WTC11 (cell line): ENCODE results near the gene RAB3A. TPM values are rescaled to one million over a fixed set of nuclear protein-coding genes. Genes with fewer than 3 reads are reported as not detected.

Experiments used
- ATAC-seq: fragments of 200-7000 bp; cut with Tn5 transposase; 2 replicates; pipeline ENCODE4 v1.10.0; 2021; ENCODE audit warnings: mild to moderate bottlenecking, moderate library complexity
- CTCF ChIA-PET: fragments of 300-600 bp; sonication (Branson Sonifier 250); formaldehyde crosslinking; loops from one replicate; lab custom pipeline; 2021; ENCODE audit warnings: antibody characterized with exemption; lab: Charles Lee
- POLR2A ChIA-PET: fragments of 350-600 bp; sonication (Branson Sonifier 250); formaldehyde crosslinking; loops from one replicate; lab custom pipeline; 2021; ENCODE audit warnings: antibody characterized with exemption; lab: Charles Lee
- DNase-seq: peaks from one replicate; pipeline ENCODE4 v3.0.0; 2021; ENCODE audit warnings: low spot score
- H3K27ac Mint-ChIP-seq: 2 replicates; pipeline ENCODE4 v1.8.0; 2021; ENCODE audit warnings: mixed read lengths
- H3K27me3 Mint-ChIP-seq: 2 replicates; pipeline ENCODE4 v1.8.0; 2021; ENCODE audit warnings: low read depth, mild to moderate bottlenecking, moderate library complexity, mixed read lengths
- H3K36me3 Mint-ChIP-seq: 2 replicates; pipeline ENCODE4 v1.8.0; 2021; ENCODE audit warnings: mixed read lengths
- H3K4me1 Mint-ChIP-seq: 2 replicates; pipeline ENCODE4 v1.8.0; 2022; ENCODE audit warnings: mixed read lengths
- H3K4me3 Mint-ChIP-seq: 2 replicates; pipeline ENCODE4 v1.8.0; 2021; ENCODE audit warnings: mild to moderate bottlenecking, moderate library complexity, mixed read lengths
- H3K9me3 Mint-ChIP-seq: 2 replicates; pipeline ENCODE4 v1.8.0; 2021; ENCODE audit warnings: mixed read lengths
- ELF4 ChIP-seq: sonication (generic); formaldehyde crosslinking; IDR thresholded peaks from 2 replicates; pipeline ENCODE4 v1.8.1; 2022; ENCODE audit warnings: low read depth, mild to moderate bottlenecking, moderate library complexity, missing genetic modification reagents
- IRF2 ChIP-seq: sonication (generic); formaldehyde crosslinking; IDR thresholded peaks from 2 replicates; pipeline ENCODE4 v1.8.0; 2022; ENCODE audit warnings: low read depth, missing genetic modification reagents, borderline replicate concordance
- JAZF1 ChIP-seq: fragments of 250-450 bp; sonication (Bioruptor Pico); IDR thresholded peaks from 2 replicates; pipeline ENCODE4 v1.9.0; 2021; ENCODE audit warnings: moderate library complexity, mild to moderate bottlenecking, inconsistent platforms
- SP1 ChIP-seq: sonication (generic); formaldehyde crosslinking; conservative IDR thresholded peaks from 2 replicates; pipeline ENCODE4 v1.8.1; 2022; ENCODE audit warnings: missing genetic modification reagents
- ZNF121 ChIP-seq: sonication (generic); formaldehyde crosslinking; IDR thresholded peaks from 2 replicates; pipeline ENCODE4 v1.8.0; 2023; ENCODE audit warnings: missing genetic modification reagents
- total RNA-seq: library from RNA; stranded (reverse); gene quantifications from 3 replicates; pipeline ENCODE4 v1.2.3, GENCODE V29; 2021
- TF ChIP-seq, protein P1 (sequence below): sonication (generic); formaldehyde crosslinking; IDR thresholded peaks from 2 replicates; pipeline ENCODE4 v1.8.0; 2022; ENCODE audit warnings: mild to moderate bottlenecking, missing genetic modification reagents
- TF ChIP-seq, protein P2 (sequence below): sonication (generic); formaldehyde crosslinking; IDR thresholded peaks from 2 replicates; pipeline ENCODE4 v1.8.1; 2023; ENCODE audit warnings: mild to moderate bottlenecking, missing genetic modification reagents, moderate library complexity
- TF ChIP-seq, protein P3 (sequence below): sonication (generic); formaldehyde crosslinking; IDR thresholded peaks from 2 replicates; pipeline ENCODE4 v1.8.1; 2022; ENCODE audit warnings: mild to moderate bottlenecking, missing genetic modification reagents, moderate library complexity, borderline replicate concordance
- TF ChIP-seq, protein P4 (sequence below): sonication (generic); formaldehyde crosslinking; IDR thresholded peaks from 2 replicates; pipeline ENCODE4 v1.8.0; 2022; ENCODE audit warnings: mild to moderate bottlenecking, missing genetic modification reagents
- TF ChIP-seq, protein P5 (sequence below): sonication (generic); formaldehyde crosslinking; IDR thresholded peaks from 2 replicates; pipeline ENCODE4 v1.8.1; 2023; ENCODE audit warnings: mild to moderate bottlenecking, missing genetic modification reagents, borderline replicate concordance
- TF ChIP-seq, protein P6 (sequence below): sonication (generic); formaldehyde crosslinking; IDR thresholded peaks from 2 replicates; pipeline ENCODE4 v1.8.1; 2022; ENCODE audit warnings: mild to moderate bottlenecking, moderate library complexity, missing genetic modification reagents
- TF ChIP-seq, protein P7 (sequence below): fragments of 200-600 bp; IDR thresholded peaks from 2 replicates; pipeline ENCODE4 v1.8.0; 2022; ENCODE audit warnings: antibody characterized with exemption

The RAB3A gene
- total RNA-seq, 1 experiment from 2014 or later, result 12.2 TPM

DNA sequence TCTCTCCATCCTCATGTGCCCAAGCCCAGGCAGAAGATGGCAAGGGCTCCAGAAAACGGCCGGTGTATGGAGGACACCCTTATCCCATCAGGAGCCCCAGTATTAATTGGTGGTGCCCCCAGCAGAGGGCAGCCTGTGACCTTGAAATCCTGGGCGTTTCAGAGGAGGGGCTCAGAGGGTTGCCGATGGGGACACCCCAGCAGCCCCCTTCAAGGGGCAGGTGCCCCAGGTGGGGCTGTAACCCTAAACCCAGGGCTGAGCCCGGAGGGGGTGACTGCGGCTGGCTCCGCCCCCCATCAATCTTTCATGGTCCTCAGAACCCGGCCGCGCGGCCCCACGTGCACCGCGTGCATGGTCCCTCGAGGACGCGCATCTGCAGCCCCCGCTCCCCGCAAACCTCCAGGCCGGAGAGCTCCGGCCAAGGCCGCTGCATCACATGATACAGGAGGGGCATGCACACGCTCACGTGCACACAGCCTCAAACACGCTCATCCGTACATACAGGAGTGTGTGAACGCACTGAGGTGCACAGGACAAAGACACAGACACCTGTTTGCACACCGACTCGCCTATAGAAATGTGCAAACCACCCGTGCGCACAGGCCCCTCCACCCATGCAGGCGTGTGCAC lies 949 bp downstream of the RAB3A start (continued):
- TF ChIP-seq, protein P1, sequence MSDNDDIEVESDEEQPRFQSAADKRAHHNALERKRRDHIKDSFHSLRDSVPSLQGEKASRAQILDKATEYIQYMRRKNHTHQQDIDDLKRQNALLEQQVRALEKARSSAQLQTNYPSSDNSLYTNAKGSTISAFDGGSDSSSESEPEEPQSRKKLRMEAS (CRISPR knock-in tag), result peak; percentile 95
- 0 out of 2 replicates have a peak, but pooled peaks have one; percentile 23 for TF ChIP-seq SP1 (CRISPR knock-in tag)
- TF ChIP-seq, protein P2, sequence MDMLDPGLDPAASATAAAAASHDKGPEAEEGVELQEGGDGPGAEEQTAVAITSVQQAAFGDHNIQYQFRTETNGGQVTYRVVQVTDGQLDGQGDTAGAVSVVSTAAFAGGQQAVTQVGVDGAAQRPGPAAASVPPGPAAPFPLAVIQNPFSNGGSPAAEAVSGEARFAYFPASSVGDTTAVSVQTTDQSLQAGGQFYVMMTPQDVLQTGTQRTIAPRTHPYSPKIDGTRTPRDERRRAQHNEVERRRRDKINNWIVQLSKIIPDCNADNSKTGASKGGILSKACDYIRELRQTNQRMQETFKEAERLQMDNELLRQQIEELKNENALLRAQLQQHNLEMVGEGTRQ (CRISPR knock-in tag), result peak; percentile 82

DNA sequence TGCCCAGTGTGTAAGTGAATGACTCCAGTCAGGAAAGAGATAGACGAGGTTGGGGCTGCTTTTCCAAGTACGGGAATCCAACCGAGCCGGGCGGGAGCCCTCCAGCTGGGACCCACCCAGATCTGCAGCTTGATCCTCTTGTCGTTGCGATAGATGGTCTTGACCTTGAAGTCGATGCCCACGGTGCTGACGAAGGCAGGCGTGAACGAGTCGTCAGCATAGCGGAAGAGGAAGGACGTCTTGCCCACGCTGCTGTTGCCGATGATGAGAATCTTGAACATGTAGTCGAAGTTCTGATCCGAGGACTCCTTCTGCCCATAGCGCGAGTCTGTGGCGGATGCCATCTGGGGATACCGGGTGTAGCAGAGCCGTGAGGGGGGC lies 1.5 kb downstream of the RAB3A start:
- ATAC-seq (no peak), DNase-seq (no peak)
- Mint-ChIP-seq H3K27ac (peak overlapping the region; percentile 63), H3K4me1 (peaks cover 15% of the 10 kb centered on the region), H3K36me3 (peaks cover 30% of the 10 kb centered on the region), H3K27me3 (no peaks in the 10 kb centered on the region), H3K9me3 (no peaks in the 10 kb centered on the region), H3K4me3 (peak overlapping the region; percentile 41)
- CTCF ChIA-PET, result interaction anchor here (1.0 to 9.7 kb wide), 5 partner anchors 18 to 77 kb away, joined by 5 to 369 read pairs (median 57); partner anchors contain the start of gene JUND
- POLR2A ChIA-PET, result no interaction called here
- TF ChIP-seq, protein P3, sequence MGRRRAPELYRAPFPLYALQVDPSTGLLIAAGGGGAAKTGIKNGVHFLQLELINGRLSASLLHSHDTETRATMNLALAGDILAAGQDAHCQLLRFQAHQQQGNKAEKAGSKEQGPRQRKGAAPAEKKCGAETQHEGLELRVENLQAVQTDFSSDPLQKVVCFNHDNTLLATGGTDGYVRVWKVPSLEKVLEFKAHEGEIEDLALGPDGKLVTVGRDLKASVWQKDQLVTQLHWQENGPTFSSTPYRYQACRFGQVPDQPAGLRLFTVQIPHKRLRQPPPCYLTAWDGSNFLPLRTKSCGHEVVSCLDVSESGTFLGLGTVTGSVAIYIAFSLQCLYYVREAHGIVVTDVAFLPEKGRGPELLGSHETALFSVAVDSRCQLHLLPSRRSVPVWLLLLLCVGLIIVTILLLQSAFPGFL (CRISPR knock-in tag), result no peak
- TF ChIP-seq, protein P4, sequence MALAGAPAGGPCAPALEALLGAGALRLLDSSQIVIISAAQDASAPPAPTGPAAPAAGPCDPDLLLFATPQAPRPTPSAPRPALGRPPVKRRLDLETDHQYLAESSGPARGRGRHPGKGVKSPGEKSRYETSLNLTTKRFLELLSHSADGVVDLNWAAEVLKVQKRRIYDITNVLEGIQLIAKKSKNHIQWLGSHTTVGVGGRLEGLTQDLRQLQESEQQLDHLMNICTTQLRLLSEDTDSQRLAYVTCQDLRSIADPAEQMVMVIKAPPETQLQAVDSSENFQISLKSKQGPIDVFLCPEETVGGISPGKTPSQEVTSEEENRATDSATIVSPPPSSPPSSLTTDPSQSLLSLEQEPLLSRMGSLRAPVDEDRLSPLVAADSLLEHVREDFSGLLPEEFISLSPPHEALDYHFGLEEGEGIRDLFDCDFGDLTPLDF, result no peak
- TF ChIP-seq SP1 (CRISPR knock-in tag), result no peak
- TF ChIP-seq JAZF1 (CRISPR knock-in tag), result no peak
- TF ChIP-seq ELF4, result no peak
- TF ChIP-seq, protein P5, sequence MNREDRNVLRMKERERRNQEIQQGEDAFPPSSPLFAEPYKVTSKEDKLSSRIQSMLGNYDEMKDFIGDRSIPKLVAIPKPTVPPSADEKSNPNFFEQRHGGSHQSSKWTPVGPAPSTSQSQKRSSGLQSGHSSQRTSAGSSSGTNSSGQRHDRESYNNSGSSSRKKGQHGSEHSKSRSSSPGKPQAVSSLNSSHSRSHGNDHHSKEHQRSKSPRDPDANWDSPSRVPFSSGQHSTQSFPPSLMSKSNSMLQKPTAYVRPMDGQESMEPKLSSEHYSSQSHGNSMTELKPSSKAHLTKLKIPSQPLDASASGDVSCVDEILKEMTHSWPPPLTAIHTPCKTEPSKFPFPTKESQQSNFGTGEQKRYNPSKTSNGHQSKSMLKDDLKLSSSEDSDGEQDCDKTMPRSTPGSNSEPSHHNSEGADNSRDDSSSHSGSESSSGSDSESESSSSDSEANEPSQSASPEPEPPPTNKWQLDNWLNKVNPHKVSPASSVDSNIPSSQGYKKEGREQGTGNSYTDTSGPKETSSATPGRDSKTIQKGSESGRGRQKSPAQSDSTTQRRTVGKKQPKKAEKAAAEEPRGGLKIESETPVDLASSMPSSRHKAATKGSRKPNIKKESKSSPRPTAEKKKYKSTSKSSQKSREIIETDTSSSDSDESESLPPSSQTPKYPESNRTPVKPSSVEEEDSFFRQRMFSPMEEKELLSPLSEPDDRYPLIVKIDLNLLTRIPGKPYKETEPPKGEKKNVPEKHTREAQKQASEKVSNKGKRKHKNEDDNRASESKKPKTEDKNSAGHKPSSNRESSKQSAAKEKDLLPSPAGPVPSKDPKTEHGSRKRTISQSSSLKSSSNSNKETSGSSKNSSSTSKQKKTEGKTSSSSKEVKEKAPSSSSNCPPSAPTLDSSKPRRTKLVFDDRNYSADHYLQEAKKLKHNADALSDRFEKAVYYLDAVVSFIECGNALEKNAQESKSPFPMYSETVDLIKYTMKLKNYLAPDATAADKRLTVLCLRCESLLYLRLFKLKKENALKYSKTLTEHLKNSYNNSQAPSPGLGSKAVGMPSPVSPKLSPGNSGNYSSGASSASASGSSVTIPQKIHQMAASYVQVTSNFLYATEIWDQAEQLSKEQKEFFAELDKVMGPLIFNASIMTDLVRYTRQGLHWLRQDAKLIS, result no peak
- TF ChIP-seq ZNF121, result no peak
- TF ChIP-seq, protein P6, sequence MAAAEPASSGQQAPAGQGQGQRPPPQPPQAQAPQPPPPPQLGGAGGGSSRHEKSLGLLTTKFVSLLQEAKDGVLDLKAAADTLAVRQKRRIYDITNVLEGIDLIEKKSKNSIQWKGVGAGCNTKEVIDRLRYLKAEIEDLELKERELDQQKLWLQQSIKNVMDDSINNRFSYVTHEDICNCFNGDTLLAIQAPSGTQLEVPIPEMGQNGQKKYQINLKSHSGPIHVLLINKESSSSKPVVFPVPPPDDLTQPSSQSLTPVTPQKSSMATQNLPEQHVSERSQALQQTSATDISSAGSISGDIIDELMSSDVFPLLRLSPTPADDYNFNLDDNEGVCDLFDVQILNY (CRISPR knock-in tag), result no peak
- TF ChIP-seq IRF2, result no peak
- TF ChIP-seq, protein P7, sequence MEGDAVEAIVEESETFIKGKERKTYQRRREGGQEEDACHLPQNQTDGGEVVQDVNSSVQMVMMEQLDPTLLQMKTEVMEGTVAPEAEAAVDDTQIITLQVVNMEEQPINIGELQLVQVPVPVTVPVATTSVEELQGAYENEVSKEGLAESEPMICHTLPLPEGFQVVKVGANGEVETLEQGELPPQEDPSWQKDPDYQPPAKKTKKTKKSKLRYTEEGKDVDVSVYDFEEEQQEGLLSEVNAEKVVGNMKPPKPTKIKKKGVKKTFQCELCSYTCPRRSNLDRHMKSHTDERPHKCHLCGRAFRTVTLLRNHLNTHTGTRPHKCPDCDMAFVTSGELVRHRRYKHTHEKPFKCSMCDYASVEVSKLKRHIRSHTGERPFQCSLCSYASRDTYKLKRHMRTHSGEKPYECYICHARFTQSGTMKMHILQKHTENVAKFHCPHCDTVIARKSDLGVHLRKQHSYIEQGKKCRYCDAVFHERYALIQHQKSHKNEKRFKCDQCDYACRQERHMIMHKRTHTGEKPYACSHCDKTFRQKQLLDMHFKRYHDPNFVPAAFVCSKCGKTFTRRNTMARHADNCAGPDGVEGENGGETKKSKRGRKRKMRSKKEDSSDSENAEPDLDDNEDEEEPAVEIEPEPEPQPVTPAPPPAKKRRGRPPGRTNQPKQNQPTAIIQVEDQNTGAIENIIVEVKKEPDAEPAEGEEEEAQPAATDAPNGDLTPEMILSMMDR, result no peak
